HepG2 (cell line): Measurements from ENCODE around the gene FUT3. TPM values are rescaled to one million over a fixed set of nuclear protein-coding genes. Genes with fewer than 3 reads are reported as not detected.

Experiments used
- ADNP ChIP-seq: sonication (generic); formaldehyde crosslinking; IDR thresholded peaks from 2 replicates; pipeline ENCODE4 v1.4.0; 2020; ENCODE audit warnings: missing genetic modification reagents
- AGO2 ChIP-seq: fragments of 200-400 bp; formaldehyde crosslinking; optimal IDR thresholded peaks from 2 replicates; pipeline ENCODE3; 2017; ENCODE audit warnings: mild to moderate bottlenecking, low read depth, low read length, moderate library complexity
- EED ChIP-seq: sonication (generic); formaldehyde crosslinking; IDR thresholded peaks from 2 replicates; pipeline ENCODE4 v1.5.0; 2020; ENCODE audit warnings: mild to moderate bottlenecking, missing genetic modification reagents
- HDAC1 ChIP-seq: sonication (generic); formaldehyde crosslinking; IDR thresholded peaks from 2 replicates; pipeline ENCODE4 v1.5.1; 2020; ENCODE audit warnings: mild to moderate bottlenecking, missing genetic modification reagents
- KDM5A ChIP-seq: fragments of 200-600 bp; sonication (generic); IDR thresholded peaks from 2 replicates; pipeline ENCODE4 v1.7.0; 2018; ENCODE audit warnings: antibody characterized with exemption, mild to moderate bottlenecking, low read length, borderline replicate concordance
- KLF13 ChIP-seq: sonication (generic); formaldehyde crosslinking; IDR thresholded peaks from 2 replicates; pipeline ENCODE4 v1.4.0; 2020; ENCODE audit warnings: mild to moderate bottlenecking, missing genetic modification reagents
- MAFG ChIP-seq: sonication (generic); formaldehyde crosslinking; IDR thresholded peaks from 2 replicates; pipeline ENCODE4 v1.5.1; 2020; ENCODE audit warnings: mild to moderate bottlenecking, missing genetic modification reagents
- MAFK ChIP-seq, 2 experiments: IDR thresholded peaks in 1 of 2; conservative IDR thresholded peaks in 1 of 2; 2 replicates each; pipeline ENCODE4 v1.6.1; 2011; ENCODE audit warnings: improper control_type of control experiment in 2 of 2, low read length in 2 of 2
- MTF2 ChIP-seq: sonication (generic); formaldehyde crosslinking; IDR thresholded peaks from 2 replicates; pipeline ENCODE4 v1.5.0; 2020; ENCODE audit warnings: missing genetic modification reagents, borderline replicate concordance
- NFKB2 ChIP-seq: sonication (generic); formaldehyde crosslinking; IDR thresholded peaks from 2 replicates; pipeline ENCODE4 v1.4.0; 2020; ENCODE audit warnings: missing genetic modification reagents, borderline replicate concordance
- NFYB ChIP-seq: sonication (generic); formaldehyde crosslinking; IDR thresholded peaks from 2 replicates; pipeline ENCODE4 v1.4.0; 2020; ENCODE audit warnings: missing genetic modification reagents
- NR2C2 ChIP-seq: sonication (generic); formaldehyde crosslinking; IDR thresholded peaks from 2 replicates; pipeline ENCODE4 v1.4.0; 2020; ENCODE audit warnings: missing genetic modification reagents, mild to moderate bottlenecking, moderate library complexity, borderline replicate concordance
- PPARG ChIP-seq: conservative IDR thresholded peaks from 2 replicates; pipeline ENCODE4 v1.6.1; 2016; ENCODE audit warnings: missing biosample characterization, missing genetic modification reagents
- SATB2 ChIP-seq: sonication (generic); formaldehyde crosslinking; IDR thresholded peaks from 2 replicates; pipeline ENCODE4 v1.5.0; 2020; ENCODE audit warnings: missing genetic modification reagents
- TAF1 ChIP-seq: sonication (generic); formaldehyde crosslinking; IDR thresholded peaks from 2 replicates; pipeline ENCODE4 v1.4.0; 2020; ENCODE audit warnings: missing genetic modification reagents
- TFE3 ChIP-seq: IDR thresholded peaks from 2 replicates; pipeline ENCODE4 v1.6.1; 2016
- ZBTB37 ChIP-seq: sonication (generic); formaldehyde crosslinking; IDR thresholded peaks from 2 replicates; pipeline ENCODE4 v1.4.0; 2020; ENCODE audit warnings: mild to moderate bottlenecking, missing genetic modification reagents
- ZFX ChIP-seq: sonication (generic); formaldehyde crosslinking; IDR thresholded peaks from 2 replicates; pipeline ENCODE4 v1.4.0; 2020; ENCODE audit warnings: mild to moderate bottlenecking, low read depth, missing genetic modification reagents, moderate library complexity
- ZNF263 ChIP-seq: sonication (generic); formaldehyde crosslinking; IDR thresholded peaks from 2 replicates; pipeline ENCODE4 v1.4.0; 2020; ENCODE audit warnings: missing genetic modification reagents
- polyA plus RNA-seq, 8 experiments: library from polyadenylated mRNA; depleted of rRNA in 3 of 8; stranded (reverse) in 7 of 8; unstranded in 1 of 8; fragments of >200 nt; fragmentation: Illumina TruSeq in 4 of 8; extraction: Trizol in 4 of 8; gene quantifications; 2 replicates each; pipeline versions ENCODE4 v1.2.1 to v1.2.3, GENCODE V29; 2011 to 2016; ENCODE audit warnings: low read depth in 4 of 8, missing spikeins in 1 of 8, mixed read lengths in 1 of 8; ENCODE audit not compliant: insufficient read depth in 1 of 8
- total RNA-seq, 5 experiments: library from RNA; depleted of rRNA; stranded (reverse); fragments of >200 nt; fragmentation: Illumina TruSeq; extraction: Trizol; gene quantifications; 2 replicates each; pipeline ENCODE4 v1.2.3, GENCODE V29; 2016; ENCODE audit warnings: low read depth in 1 of 5
- TF ChIP-seq, protein P1 (sequence below): IDR thresholded peaks from 2 replicates; pipeline ENCODE4 v1.6.1; 2016; ENCODE audit warnings: missing genetic modification reagents, missing compliant biosample characterization
- TF ChIP-seq, protein P2 (sequence below): sonication (generic); formaldehyde crosslinking; IDR thresholded peaks from 2 replicates; pipeline ENCODE4 v1.8.0; 2022; ENCODE audit warnings: mild to moderate bottlenecking, missing genetic modification reagents; ENCODE audit not compliant: insufficient replicate concordance
- TF ChIP-seq, protein P3 (sequence below): IDR thresholded peaks from 2 replicates; pipeline ENCODE4 v1.6.1; 2016; ENCODE audit warnings: mild to moderate bottlenecking
- TF ChIP-seq, protein P4 (sequence below): fragments of 450-650 bp; IDR thresholded peaks from 2 replicates; pipeline ENCODE4 v1.6.1; 2017

The FUT3 gene
- total and polyA plus RNA-seq, 2 of the 13 experiments (the other 11 are each of a cell fraction or from before 2014, with no cell fraction given), result 0.53 to 1.1 TPM

DNA sequence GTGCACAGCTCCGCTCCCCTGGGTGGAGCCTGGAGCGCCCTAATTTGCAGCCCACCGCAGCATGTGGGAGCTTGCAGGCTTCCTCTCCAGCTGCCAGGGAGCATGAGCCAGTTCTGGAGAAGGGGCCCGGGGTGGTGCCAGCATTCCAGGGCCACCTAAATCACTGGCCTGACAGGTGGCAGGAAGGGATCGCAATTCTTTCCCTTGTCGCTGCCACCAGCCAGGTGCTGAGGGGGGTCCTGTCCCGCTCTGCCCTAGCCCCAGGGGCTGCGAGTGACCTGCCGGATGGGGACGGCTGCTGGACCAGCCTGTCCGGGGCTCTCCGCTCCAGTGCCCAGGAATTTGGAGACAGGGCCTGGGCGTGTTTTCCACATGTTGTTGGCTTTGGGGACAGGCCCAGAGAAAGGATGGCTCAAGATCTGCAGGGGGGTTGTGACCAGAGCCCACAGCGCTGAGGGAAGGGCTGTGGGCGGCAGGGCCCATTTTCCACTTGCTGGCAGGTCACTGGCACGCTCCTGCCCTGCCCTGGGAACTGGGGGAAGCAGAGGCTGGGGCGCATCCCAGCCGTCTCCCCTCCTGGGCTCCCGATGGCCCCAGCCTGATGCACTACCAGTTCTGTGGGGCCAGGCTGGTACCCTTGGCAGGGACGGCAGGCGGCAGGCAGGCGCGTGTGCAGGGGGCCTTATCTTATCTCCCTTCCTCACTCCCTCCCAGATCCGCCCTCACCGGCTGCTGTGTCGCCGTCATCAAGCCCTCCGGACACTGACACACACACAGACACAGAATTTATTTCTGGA, 42.9 kb upstream of the FUT3 start (continued):
- TF ChIP-seq, protein P1, sequence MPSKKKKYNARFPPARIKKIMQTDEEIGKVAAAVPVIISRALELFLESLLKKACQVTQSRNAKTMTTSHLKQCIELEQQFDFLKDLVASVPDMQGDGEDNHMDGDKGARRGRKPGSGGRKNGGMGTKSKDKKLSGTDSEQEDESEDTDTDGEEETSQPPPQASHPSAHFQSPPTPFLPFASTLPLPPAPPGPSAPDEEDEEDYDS, result no peak
- TF ChIP-seq ZBTB37 (CRISPR knock-in tag) (no peak), SATB2 (no peak), MAFG (no peak), KLF13 (CRISPR knock-in tag) (no peak), NFKB2 (CRISPR knock-in tag) (no peak), HDAC1 (CRISPR knock-in tag) (no peak), NFYB (CRISPR knock-in tag) (no peak), MTF2 (no peak), EED (CRISPR knock-in tag) (no peak), TFE3 (CRISPR knock-in tag) (no peak), AGO2 (peak; percentile 97), NR2C2 (0 out of 2 replicates have a peak, but pooled peaks have one; percentile 5), ADNP (CRISPR knock-in tag) (no peak), MAFK (conservative IDR thresholded peaks at IDR 0.05 in 1 of 2, IDR thresholded peaks at IDR 0.05 in 1 of 2; ENCODE audit: low read length in 2 of 2) (no peak), PPARG (CRISPR knock-in tag) (no peak), KDM5A (no peak), TAF1 (no peak), ZNF263 (CRISPR knock-in tag) (no peak), ZFX (CRISPR knock-in tag) (peak; percentile 26; the same call in 1 of the 2 replicates)
- TF ChIP-seq, protein P2, sequence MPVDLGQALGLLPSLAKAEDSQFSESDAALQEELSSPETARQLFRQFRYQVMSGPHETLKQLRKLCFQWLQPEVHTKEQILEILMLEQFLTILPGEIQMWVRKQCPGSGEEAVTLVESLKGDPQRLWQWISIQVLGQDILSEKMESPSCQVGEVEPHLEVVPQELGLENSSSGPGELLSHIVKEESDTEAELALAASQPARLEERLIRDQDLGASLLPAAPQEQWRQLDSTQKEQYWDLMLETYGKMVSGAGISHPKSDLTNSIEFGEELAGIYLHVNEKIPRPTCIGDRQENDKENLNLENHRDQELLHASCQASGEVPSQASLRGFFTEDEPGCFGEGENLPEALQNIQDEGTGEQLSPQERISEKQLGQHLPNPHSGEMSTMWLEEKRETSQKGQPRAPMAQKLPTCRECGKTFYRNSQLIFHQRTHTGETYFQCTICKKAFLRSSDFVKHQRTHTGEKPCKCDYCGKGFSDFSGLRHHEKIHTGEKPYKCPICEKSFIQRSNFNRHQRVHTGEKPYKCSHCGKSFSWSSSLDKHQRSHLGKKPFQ (CRISPR knock-in tag), result no peak
- TF ChIP-seq, protein P3, sequence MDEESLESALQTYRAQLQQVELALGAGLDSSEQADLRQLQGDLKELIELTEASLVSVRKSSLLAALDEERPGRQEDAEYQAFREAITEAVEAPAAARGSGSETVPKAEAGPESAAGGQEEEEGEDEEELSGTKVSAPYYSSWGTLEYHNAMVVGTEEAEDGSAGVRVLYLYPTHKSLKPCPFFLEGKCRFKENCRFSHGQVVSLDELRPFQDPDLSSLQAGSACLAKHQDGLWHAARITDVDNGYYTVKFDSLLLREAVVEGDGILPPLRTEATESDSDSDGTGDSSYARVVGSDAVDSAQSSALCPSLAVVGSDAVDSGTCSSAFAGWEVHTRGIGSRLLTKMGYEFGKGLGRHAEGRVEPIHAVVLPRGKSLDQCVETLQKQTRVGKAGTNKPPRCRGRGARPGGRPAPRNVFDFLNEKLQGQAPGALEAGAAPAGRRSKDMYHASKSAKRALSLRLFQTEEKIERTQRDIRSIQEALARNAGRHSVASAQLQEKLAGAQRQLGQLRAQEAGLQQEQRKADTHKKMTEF (CRISPR knock-in tag), result no peak
- TF ChIP-seq, protein P4, sequence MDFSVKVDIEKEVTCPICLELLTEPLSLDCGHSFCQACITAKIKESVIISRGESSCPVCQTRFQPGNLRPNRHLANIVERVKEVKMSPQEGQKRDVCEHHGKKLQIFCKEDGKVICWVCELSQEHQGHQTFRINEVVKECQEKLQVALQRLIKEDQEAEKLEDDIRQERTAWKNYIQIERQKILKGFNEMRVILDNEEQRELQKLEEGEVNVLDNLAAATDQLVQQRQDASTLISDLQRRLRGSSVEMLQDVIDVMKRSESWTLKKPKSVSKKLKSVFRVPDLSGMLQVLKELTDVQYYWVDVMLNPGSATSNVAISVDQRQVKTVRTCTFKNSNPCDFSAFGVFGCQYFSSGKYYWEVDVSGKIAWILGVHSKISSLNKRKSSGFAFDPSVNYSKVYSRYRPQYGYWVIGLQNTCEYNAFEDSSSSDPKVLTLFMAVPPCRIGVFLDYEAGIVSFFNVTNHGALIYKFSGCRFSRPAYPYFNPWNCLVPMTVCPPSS, result no peak
